Measurements from ENCODE around the gene FHIT.
A peak's percentile ranks its signal among the peaks of the same experiment; 100 is the strongest.
"Not testable (repeated sequence)": the region's sequence is repeated elsewhere in the genome, so short reads cannot be mapped to it uniquely, and the experiment has no call there.

The FHIT gene

DNA sequence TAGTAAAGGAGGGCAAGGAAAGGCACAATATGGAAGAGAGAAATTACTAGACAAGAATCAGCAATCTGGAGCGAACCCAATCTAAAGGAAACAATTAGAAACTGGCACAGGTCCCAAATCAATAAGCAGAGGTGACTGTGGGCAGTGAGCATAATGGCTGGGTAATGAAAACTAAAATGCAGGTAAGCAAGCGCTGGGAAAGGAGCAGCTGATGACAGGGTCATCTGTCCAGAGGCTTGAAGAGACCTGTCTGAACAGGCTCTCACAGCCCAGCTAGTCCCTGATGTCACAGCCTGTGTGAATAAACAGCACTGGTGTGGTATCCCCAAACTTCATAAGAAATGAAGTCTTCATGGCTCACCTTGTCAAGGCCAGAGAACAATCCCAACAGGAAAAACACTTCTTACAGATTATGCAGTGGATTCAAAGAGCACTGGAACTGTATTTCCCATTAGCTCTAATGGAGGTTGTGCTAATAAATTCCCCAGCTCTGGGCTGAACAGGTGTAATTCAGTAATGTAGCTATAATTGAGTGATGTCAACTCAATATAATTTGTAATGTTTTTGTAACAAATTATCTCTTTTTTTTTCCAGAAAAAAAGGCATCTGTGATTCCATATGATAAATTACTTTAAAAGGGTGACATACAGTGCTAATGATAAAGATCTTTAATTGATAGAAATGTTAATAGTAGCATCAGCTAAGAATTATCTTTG is 197.3 kb downstream of the FHIT start:
- peak; percentile 86 for DNase-seq

DNA sequence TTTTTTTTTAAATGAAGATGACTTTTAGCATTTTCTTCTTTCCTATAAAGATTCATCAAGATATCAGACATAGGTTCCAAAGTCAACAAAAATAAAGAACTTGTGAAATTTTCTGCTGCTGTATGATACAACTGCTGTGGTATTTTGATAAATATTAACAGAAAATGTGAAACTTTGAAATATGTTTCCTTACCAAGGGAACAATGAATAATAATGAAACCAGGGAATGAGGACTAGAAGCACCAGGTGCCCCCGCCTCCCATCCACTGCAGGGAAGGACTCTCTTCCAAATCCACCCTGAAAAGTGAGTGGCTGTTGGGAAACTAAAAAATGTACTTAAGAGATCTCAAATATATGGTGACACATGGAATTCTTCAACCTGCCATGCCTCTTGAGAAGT is 198.4 kb downstream of the FHIT start:
- DNase-seq = no peak

- no peak for DNase-seq
Measured at GRCh38 chr3:61051666-61052065, 199.6 kb downstream of the FHIT start.

- DNase-seq = not testable (repeated sequence)
Measured at GRCh38 chr3:61045169-61045568, 206.1 kb downstream of the FHIT start.

GRCh38 chr3:61043156-61043555 is 208.1 kb downstream of the FHIT start:
- no peak for DNase-seq

DNA sequence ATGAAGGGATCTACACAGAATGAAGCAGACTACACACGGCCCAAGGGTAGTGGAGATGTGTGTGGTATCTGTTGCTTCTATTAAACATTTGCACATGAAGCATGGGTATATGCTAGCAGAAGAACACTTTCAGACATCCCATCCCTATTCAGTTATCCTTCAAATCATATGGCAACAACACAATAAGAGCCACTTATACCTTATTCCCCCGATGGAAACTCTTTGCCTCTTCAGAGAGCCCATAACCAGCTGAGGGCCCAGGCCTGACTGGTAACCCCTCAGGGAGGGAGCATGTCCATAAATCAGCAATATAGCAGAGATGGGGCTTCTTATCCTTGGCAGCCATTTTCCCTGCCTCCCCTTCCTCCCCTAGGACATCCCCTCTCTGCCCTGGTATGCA is 210.6 kb downstream of the FHIT start:
- no peak for DNase-seq

GRCh38 chr3:61035573-61035972 is 215.7 kb downstream of the FHIT start:
- no peak for DNase-seq

DNA sequence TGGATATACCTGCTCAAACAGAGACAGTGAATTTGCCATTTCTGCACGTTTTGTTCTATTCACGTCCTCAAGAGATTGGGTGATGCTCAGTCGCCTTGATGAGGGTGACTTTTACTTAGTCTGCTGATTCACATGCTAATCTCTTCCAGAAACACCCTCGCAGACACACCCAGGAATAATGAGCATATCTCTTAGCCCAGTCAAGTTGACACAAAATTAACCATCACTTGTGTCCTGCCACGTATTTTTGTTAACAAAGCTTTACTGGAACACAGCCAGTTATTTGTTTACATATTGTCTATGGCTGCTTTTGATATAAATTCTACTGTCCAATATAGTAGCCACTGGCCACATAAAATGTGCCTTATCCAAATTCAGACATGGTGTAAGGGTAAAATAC is 218.3 kb downstream of the FHIT start:
- DNase-seq = peak; percentile 32

DNA sequence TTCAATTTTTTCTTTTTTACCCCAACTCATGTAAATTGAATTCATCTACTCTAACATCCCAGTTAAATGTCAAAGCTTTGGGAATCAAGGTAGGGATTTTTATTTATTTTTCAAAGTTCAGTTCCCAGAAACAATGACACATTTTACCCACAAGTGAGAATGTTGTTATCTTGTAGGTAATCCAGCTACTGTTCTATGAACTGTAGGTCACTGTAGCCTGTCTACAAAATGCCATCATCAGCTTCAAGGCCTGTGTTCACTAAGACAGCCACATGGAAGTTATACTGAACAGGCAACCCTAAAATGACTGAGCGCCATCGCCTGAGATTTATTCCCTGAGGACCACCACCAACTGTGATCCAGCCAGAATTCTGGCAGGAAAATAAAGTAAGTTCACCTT is 219.7 kb downstream of the FHIT start:
- no peak for DNase-seq

- DNase-seq = no peak
Measured at GRCh38 chr3:61030469-61031035, 220.7 kb downstream of the FHIT start.

GRCh38 chr3:61029194-61029593 is 222.1 kb downstream of the FHIT start:
- peak; percentile 80 for DNase-seq

DNA sequence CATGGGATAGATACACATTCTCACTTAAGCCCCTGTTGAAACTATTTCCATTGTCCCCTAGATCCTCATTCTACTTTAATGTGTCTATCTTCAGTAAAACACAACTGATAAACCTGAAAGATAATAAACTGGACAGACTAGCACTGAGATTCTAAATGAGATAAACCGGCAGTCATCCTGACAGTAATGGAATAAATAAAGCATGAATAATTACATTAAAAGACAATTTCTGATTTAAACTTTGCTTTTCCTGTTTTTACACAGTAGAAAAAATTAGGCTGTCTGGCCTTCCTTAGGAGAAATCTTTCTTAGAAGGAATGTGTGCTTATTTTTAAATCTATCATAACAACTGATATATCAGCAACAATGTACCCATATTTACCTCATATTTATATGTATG is 232.4 kb downstream of the FHIT start:
- no peak for DNase-seq

DNA sequence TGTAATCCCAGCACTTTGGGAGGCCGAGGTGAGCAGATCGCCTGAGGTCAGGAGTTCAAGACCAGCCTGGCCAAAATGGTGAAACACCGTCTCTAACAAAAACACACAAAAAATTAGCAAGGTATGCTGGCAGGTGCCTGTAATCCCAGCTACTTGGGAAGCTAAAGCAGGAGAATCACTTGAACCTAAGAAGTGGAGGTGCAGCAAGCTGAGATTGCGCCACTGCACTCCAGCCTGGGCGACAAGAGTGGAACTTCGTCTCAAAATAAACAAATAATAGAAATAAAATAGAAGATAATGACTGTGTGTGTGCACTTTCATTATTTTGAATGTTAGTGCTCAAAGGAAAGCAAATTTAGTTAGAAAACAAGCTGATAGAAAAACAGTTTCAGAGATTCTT is 234.2 kb downstream of the FHIT start:
- not testable (repeated sequence) for DNase-seq

DNA sequence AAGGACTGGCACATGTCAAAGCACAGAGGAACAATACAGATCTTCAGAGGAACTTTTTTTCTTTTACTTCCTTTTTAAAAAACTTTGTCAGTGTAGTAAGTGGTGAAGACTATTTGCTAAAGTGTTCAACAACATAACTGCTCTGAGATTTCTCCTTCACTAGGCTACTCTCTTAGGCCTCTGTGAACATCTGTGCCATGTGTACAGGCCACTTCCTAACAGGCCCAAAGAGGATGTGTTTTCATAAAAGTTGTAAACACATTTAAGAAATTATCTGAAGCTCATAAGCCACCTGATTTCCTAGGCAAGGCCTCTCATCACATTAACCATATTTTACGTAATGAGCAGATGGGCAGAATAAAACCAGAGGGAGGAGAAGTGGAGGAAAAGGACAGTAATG is 235.4 kb downstream of the FHIT start:
- DNase-seq = no peak

DNA sequence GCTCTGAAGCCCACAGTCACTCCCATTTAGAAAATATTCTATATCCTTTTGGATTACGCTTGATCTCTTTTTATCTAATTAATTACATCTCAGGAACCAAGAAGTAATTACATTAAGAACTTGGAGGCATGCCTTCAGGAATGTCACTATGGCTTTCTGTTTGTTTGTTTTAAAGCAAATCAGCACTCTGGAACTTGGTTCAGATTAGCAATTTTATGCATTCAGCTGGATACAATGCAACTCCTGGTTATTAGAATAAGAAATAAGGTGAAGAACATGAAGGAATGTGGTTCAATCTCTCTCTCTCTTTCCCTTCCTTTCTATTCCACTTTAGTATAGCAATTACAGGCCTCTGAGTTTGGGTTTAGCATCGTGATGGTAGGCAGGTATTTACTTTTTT is 235.8 kb downstream of the FHIT start:
- no peak for DNase-seq

- DNase-seq = peak; percentile 22
Measured at GRCh38 chr3:61008998-61009380, 242.3 kb downstream of the FHIT start.

DNA sequence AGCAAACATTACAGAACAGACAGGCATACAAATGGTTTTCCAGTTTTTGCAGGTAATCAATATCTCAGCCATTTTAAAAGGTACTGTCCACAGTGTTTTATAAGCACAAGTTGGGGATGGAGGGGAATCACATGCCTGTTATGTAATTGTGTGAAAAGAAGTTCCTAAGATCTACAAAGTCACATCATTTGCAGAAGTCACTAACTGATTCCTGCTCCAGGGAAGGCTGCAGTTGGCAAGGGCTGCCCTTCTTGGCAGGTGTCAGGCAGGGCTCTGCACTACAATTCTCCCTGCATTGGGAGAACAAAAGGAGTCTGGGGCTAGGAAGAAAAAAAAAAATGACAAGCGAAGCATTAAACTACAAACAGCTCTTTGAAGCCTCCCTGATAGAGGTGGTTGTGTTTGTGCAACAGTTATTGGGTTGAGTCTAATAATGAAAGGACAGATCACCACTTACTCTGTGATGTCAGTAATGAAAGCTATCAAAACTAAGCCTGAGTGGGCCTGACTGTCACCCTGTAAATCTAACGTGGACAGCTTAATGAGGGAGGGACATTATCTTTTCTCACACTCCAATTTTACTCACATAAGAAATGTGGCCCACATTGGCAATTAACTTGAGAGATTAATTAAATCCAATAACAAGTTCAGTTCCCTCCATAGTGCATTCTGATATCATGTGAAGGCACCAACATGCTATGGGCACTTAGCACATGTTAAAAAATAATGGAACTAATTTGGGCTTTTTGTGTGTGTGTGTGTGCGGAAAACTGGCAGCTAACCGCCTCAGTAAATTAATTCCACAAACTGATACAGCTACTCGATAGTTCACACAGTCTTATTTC is 242.9 kb downstream of the FHIT start:
- peak; percentile 44 for DNase-seq

DNA sequence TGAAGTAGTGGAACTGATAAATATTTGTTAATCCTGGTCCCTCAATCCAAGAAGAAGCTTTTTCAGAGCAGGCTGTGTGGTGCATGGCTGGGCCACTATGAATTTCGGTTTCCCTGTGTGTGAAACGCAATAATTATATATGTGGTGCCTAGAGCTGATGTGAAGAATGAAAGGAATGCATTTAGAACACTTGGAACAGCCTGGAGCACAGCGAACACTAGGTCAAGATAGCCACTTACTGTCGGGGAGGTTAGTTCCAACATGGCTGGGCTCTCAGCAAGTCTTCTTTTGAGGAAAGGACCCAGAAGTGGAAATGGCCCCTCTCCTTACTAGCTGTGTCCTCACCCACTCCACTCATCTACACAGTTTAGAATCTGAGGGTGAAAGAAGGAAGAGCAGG is 245.7 kb downstream of the FHIT start:
- no peak for DNase-seq

- DNase-seq = peak; percentile 29
Measured at GRCh38 chr3:60998858-60999257, 252.4 kb downstream of the FHIT start.

DNA sequence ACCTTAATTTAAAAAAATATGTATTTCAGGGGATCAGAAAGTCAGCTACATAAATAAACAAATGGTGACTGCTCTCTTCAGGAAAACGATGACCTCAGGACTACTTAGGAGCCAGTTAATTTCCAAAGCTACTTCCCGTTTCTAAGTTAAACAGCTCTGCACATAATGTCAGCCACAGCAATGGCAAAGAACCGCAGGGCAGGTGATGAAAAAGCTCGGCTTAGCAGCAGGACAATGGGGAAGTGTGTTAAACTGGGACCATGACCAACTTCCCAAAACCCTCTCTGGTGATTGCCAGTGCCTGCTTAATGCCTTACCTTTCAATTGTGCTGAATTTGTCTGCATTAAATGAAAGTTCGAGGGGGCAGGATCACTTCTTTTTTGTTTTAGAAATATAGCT is 258.9 kb downstream of the FHIT start:
- DNase-seq = no peak

- no peak for DNase-seq
Measured at GRCh38 chr3:60990442-60990730, 260.9 kb downstream of the FHIT start.

DNA sequence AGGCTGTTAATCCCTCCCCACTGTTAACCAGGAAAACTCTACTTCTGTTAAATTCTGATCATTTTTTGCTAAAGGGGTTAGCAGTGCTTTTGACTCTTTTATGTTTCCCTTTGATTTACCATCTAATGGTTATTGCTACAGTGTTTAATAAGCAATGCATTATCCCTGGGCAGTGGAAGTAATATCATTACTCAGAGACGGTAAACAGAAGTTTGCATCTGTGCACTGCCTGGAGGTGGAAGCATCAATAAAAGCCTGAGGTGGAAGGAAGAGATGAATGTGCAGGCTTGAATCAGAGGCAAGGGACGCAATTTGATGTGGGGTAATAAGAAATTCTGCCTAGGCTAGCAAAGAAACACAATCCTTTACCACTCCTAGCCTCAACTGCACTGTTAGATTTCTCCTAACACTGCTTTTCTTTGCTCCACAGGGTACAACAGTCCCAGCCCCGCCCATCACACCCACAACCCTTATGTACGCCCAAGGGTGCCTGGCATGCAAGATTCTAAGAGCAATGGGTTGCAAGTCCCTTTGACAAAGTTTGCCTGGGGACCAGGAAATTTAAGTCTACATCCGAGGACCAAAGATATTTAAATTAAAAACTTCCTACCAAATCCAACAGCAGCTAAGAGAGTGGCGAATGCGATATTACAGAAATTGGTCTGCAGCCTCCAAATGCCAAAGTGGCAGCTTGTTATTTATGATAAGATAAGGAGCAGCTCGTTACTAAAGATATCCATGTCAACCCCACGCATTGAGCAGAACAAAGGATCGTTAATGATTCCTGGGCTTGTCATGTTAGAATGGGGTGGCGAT is 261.4 kb downstream of the FHIT start:
- no peak for DNase-seq

GRCh38 chr3:60987191-60987590 is 264.1 kb downstream of the FHIT start:
- DNase-seq = not testable (repeated sequence)

DNA sequence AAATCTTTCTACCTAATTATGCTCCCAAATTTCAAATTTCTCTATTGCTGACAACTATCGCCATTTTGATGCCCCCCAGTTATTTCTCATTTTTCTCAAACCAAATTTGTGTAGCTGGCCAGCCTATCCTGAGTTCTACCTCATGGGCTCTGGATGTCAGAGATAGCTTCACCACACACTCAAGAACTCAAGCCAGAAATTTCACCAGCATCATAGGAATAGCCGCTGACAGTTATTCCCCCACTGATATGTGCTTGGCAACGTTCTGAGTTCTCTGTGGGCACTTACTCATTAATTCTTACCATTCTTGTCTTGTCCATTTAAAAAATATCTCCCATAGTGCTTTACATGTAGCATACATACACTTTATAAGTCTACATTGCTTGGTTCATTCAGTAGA is 264.7 kb downstream of the FHIT start:
- no peak for DNase-seq
